MCF 10A (cell line): Measurements from ENCODE around the gene EXOC3L2. TPM values are rescaled to one million over a fixed set of nuclear protein-coding genes. Genes with fewer than 3 reads are reported as not detected.

ENCODE experiments used
- BruUV-seq: library from RNA; stranded (reverse); fragments of 400-500 nt; replicated peaks from 2 replicates; lab custom pipeline; 2021; lab: Mats Ljungman, UMichigan
- CTCF ChIA-PET: fragments of 300-600 bp; sonication (Branson Sonifier 250); formaldehyde crosslinking; extraction: SDS; loops from one replicate; lab custom pipeline; 2021; ENCODE audit warnings: antibody characterized with exemption, inconsistent platforms; lab: Yijun Ruan, JAX
- POLR2A ChIA-PET: fragments of 300-600, 350-650 bp; sonication (Branson Sonifier 250); formaldehyde crosslinking; extraction: SDS; loops from one replicate; lab custom pipeline; 2020; ENCODE audit warnings: antibody characterized with exemption, inconsistent platforms; lab: Yijun Ruan, JAX
- DNase-seq: peaks from one replicate; pipeline ENCODE4 v3.0.0-alpha.2; 2018; ENCODE audit not compliant: unreplicated experiment
- H3K27ac Mint-ChIP-seq: one replicate; pipeline ENCODE4 v1.8.0; 2022; ENCODE audit warnings: mild to moderate bottlenecking, low read depth, mixed read lengths; ENCODE audit not compliant: unreplicated experiment
- H3K27me3 Mint-ChIP-seq: one replicate; pipeline ENCODE4 v1.8.0; 2022; ENCODE audit warnings: mixed read lengths; ENCODE audit not compliant: insufficient read depth, unreplicated experiment
- H3K36me3 Mint-ChIP-seq: one replicate; pipeline ENCODE4 v1.8.0; 2022; ENCODE audit warnings: mild to moderate bottlenecking, moderate library complexity, mixed read lengths; ENCODE audit not compliant: insufficient read depth, unreplicated experiment
- H3K4me1 Mint-ChIP-seq: one replicate; pipeline ENCODE4 v1.8.0; 2022; ENCODE audit warnings: mixed read lengths; ENCODE audit not compliant: insufficient read depth, unreplicated experiment
- H3K4me3 Mint-ChIP-seq: one replicate; pipeline ENCODE4 v1.8.0; 2022; ENCODE audit warnings: mild to moderate bottlenecking, moderate library complexity, mixed read lengths; ENCODE audit not compliant: unreplicated experiment
- H3K9me3 Mint-ChIP-seq: one replicate; pipeline ENCODE4 v1.8.0; 2022; ENCODE audit warnings: mixed read lengths; ENCODE audit not compliant: unreplicated experiment
- CTCF ChIP-seq: fragments of 200-600 bp; IDR thresholded peaks from one replicate; pipeline ENCODE4 v1.8.0; 2022; ENCODE audit warnings: antibody characterized with exemption, mild to moderate bottlenecking; ENCODE audit not compliant: unreplicated experiment
- intact Hi-C: fragments of 100-400 bp; cut with micrococcal nuclease; formaldehyde crosslinking; loops from 2 replicates; pipeline ENCODE4 v1.14.1; 2022
- total RNA-seq: library from RNA; stranded (reverse); gene quantifications from 2 replicates; pipeline ENCODE4 v1.2.3, GENCODE V29; 2022

EXOC3L2 gene
- total RNA-seq, 1 experiment from 2014 or later = not detected

GRCh38 chr19:45191375-45191774 is 53.8 kb downstream of the EXOC3L2 start:
- no peaks in the 10 kb centered on the region for H3K36me3 Mint-ChIP-seq
- no peaks in the 10 kb centered on the region for H3K9me3 Mint-ChIP-seq
- no peak for TF ChIP-seq CTCF
- H3K4me1 Mint-ChIP-seq = peaks cover 7% of the 10 kb centered on the region
- no peak overlapping the region for H3K27ac Mint-ChIP-seq
- H3K4me3 Mint-ChIP-seq = no peak overlapping the region
- no peaks in the 10 kb centered on the region for H3K27me3 Mint-ChIP-seq
- ChIA-PET CTCF (interaction anchor here (0.8 to 2.7 kb wide), 5 partner anchors 13 to 608 kb away, joined by 3 to 14 read pairs (median 5); partner anchors contain the start of genes BLOC1S3 and TRAPPC6A), POLR2A (interaction anchor here (1.1 to 1.6 kb wide), 3 partner anchors 14 to 135 kb away, joined by 3 to 7 read pairs (median 4); partner anchors contain the start of gene TRAPPC6A)
- intact Hi-C loops = no loop called here
- DNase-seq = peak; percentile 45
- no TSS peak for BruUV-seq

GRCh38 chr19:45189971-45190370 is 55.2 kb downstream of the EXOC3L2 start:
- no peak for TF ChIP-seq CTCF
- H3K4me3 Mint-ChIP-seq = no peak overlapping the region
- BruUV-seq = no TSS peak
- POLR2A ChIA-PET = no interaction called here
- no peaks in the 10 kb centered on the region for H3K36me3 Mint-ChIP-seq
- no peak overlapping the region for H3K27ac Mint-ChIP-seq
- no peaks in the 10 kb centered on the region for H3K27me3 Mint-ChIP-seq
- intact Hi-C loops = no loop called here
- H3K9me3 Mint-ChIP-seq = no peaks in the 10 kb centered on the region
- DNase-seq = no peak
- CTCF ChIA-PET = interaction anchor here (0.6 to 0.7 kb wide), 3 partner anchors 132 to 480 kb away, joined by 3 read pairs; no protein-coding TSS in a partner anchor
- no peaks in the 10 kb centered on the region for H3K4me1 Mint-ChIP-seq

DNA sequence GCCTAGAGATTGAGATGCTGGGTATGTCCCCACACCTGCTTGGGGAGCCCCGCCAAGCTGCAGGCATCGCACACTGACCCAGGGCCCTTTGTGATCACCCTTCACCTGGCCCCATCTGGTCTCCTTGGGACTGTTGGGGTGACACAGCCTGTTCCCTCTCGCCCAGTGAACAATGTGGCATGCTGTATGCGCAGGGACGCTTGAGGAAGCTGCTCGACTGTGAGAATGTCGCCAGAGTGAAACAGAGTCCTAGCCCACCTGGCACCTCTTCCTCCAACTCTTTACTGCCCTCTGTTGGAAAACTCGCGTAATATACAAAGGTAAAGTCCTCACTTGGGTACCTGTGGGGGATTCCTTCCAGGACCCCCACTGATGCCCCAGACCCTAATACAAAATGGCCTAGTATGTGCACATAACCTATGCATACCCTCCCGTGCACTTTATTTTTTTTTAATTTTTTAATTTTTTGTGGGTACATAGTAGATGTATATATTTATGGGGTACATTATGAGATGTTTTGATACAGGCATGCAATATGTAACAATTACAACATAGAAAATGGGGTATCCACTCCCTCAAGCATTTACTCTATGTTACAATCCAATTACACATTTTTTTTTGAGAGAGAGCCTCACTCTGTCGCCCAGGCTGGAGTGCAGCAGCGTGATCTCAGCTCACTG is 57.6 kb downstream of the EXOC3L2 start:
- H3K4me1 Mint-ChIP-seq = peaks cover 5% of the 10 kb centered on the region
- peak; percentile 62 for DNase-seq
- no peak overlapping the region for H3K27ac Mint-ChIP-seq
- intact Hi-C loops = no loop called here
- H3K27me3 Mint-ChIP-seq = no peaks in the 10 kb centered on the region
- no peaks in the 10 kb centered on the region for H3K9me3 Mint-ChIP-seq
- CTCF ChIA-PET = interaction anchor here (0.6 to 1.9 kb wide), 10 partner anchors 9 to 315 kb away, joined by 3 to 6 read pairs (median 3); partner anchors contain the start of gene BLOC1S3
- TF ChIP-seq CTCF = peak; percentile 69
- H3K36me3 Mint-ChIP-seq = no peaks in the 10 kb centered on the region
- POLR2A ChIA-PET = interaction anchor here (1.9 kb wide), 1 partner anchor 9 kb away, joined by 11 read pairs; the partner anchor contains the start of genes BLOC1S3 and TRAPPC6A
- BruUV-seq = no TSS peak
- no peak overlapping the region for H3K4me3 Mint-ChIP-seq

DNA sequence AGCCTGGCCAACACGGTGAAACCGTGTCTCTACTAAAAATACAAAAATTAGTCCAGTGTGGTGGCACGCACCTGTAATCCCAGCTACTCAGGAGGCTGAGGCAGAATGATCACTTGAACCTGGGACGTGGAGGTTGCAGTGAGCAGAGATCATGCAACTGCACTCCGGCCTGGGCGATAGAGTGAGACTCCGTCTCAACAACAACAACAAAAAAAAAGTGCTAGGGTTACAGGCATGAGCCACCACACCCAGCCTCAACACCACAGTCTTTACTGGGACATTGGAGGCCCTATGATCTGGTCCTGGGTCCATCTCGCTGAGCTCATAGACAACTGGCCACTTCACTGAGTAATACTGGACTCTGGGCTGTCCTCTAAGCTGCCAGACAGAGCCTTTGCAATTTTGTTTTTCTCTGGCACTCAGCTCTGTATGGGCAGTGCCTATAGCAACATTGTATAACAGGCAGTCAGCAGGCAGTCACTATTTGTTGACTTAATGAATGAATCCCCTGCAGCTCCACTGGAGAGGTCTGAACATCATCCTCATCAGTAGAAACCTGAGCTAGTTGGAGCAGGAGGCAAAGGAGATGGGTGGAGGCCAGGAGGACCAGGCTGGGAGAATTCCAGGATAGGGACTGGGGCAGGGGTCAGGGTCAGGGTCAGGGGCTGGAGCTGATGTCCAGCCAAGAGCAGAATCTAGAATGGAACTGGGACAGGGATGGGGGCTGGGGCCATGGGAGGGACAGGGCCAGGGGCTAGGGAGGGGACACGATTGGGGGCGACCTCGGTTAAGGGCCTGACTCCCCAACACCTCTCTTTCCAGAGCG is 58.5 kb downstream of the EXOC3L2 start:
- Mint-ChIP-seq H3K9me3 (no peaks in the 10 kb centered on the region), H3K27ac (no peak overlapping the region), H3K4me1 (peaks cover 6% of the 10 kb centered on the region), H3K4me3 (no peak overlapping the region), H3K27me3 (no peaks in the 10 kb centered on the region), H3K36me3 (no peaks in the 10 kb centered on the region)
- POLR2A ChIA-PET = interaction anchor here (1.9 kb wide), 1 partner anchor 8 kb away, joined by 11 read pairs; the partner anchor contains the start of genes BLOC1S3 and TRAPPC6A
- DNase-seq = no peak
- CTCF ChIA-PET = interaction anchor here (0.6 to 1.9 kb wide), 12 partner anchors 8 to 169 kb away, joined by 3 to 6 read pairs (median 4); partner anchors contain the start of gene BLOC1S3
- intact Hi-C loops = no loop called here
- TF ChIP-seq CTCF = no peak
- no TSS peak for BruUV-seq
